Measurements from ENCODE around the gene SIGMAR1.

The SIGMAR1 gene

DNA sequence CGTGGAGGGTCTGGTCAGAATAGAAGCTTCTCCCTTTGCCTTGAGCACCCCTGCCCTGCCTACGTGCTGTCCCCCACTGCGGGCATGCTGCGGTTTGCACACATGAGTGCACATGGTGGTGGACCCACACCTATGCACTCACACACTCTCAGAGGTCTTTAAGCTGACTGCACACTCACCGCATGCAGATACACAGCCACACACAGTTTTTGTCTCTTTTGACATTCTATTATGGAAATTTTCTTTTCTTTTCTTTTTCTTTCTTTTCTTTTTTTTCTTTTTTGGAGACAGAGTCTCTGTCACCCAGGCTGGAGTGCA lies 8.1 kb downstream of the SIGMAR1 start:
- no peak for DNase-seq

GRCh38 chr9:34628656-34629490 lies 8.7 kb downstream of the SIGMAR1 start, which contains the start of gene ARID3C:
Gene ARID3C (minus strand): TSS chr9:34629066. CDS start chr9:34628014, 1,052 bp downstream.
- peak; percentile 49 for DNase-seq

- DNase-seq, result no peak
Observed at GRCh38 chr9:34627716-34628655, 9.6 kb downstream of the SIGMAR1 start.

- DNase-seq, result no peak
Observed at GRCh38 chr9:34625186-34625486, 12.5 kb downstream of the SIGMAR1 start.

DNA sequence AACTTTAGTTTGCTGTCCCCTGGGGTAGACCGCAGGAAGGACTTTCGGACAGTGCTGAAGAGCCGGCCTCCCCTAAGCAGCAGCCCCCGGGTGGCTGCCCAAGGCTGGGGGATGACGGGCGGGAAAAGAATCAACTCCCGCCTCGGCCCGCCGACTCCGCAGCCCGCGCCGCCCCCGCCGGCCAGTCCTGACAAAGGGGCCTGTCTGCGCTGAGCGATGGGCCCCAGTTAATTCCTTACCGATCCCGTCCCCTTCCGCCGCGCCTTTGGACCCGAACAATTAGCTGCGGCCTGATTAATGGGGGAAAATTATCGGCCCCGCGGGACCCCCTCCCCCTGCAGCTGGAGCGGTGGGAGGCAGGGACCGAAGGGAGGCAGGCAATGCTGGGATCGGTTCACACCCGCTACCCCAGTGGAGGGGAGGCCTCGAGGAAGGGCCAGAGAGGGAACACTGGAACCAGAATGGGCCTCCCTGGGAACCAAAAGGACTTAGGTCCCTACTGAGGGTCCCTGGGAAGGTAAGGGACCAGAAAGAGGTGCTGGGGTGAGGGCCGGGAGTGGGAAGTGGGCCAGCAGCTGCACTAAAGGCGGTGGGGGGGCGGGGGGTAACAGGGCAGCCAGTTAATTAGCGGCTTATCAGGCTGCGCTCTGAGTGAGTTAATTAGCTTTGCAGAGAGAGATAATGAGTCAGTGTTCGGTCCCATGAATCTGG lies 13.0 kb downstream of the SIGMAR1 start:
- DNase-seq, result no peak

DNA sequence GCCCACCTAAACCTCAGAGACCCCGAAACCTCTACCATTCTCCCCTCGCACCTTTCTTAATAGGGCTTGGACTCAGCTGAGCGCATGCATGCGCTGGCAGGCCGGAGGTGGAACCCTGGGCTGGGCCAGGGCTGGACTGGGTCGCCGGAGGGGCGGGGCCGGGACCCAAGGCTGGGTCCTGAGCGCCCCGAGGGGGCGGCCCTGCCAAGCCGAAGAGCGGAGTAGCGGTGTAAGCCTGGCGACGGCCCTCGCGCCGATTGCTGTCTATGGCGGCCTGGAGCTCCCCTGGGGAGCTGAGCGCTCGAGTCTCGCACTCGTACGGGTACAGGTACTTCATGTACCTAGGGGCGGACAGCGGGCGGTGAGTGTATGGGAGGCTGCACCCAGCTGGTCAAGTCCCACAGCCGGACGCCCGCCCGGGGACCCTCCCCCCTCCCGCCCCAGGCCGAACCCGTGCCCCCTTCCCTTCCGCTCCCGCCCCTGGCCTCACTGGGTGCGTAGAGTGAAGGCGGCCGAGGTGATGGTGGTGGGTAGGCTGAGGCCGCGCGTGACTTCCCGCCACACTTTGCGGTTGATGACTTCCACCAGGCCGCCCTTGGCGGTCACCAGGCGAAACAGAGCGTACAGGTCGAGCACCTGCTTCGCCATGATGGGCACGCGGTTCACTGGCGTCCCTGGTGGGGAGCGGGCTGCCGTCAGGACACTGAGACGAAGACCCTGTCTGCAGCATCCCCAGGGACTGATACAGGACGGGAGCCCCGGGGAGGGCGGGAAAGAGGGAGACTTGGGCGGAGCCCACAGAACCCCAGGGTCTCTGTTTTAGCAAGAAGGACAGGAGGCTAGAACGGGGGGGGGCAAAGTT lies 14.0 kb downstream of the SIGMAR1 start:
- no peak for DNase-seq

DNA sequence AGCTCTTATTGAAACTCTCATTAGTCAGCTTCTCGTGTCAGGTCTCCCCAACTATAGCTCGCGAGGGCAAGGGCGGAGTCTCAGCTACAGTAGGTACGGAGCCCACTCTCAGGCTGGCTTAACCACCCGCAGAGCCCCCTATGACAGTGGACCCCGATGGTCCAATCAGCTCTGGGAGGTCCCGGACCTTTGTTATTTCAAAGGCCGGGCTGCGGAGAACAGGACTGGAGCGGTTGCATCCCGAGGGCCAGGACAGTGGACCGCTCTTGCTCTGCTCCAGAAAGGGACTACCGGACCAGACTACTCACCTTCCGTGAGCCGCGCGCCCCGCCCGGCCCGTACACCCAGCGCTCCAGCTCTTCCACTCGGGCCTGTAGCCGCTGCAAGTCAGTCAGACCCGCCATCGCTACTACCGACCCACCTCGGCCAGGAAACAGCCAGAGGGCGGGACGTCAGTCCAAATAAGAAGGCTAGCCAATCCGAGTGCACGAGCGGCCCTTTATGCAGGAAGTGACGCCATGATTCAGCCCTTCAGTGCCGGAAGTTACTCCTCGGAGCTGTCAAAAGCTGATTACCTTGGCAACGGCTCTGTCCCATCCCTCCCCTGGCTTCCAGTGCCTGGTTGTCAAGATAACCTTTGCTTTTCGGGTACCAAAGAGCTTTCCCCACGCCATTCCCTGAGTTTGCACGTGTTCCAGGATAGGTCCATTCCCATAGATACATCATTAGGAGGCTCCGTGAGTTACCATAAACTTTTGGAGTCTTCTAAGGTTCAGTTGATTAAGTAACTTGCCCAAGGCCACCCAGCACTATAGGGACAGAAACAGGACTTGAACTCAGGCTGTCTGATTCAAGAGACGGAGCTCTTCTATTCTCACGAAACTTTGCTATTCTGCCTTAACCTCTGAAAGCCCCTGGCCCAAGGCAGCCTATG lies 17.3 kb downstream of the SIGMAR1 start, which contains the start of gene DCTN3:
Gene DCTN3, minus strand, starts transcription at position 435 of the 934 bp plus-strand sequence. Its CDS starts 31 bp downstream, at position 404.
- DNase-seq, result peak; percentile 93

DNA sequence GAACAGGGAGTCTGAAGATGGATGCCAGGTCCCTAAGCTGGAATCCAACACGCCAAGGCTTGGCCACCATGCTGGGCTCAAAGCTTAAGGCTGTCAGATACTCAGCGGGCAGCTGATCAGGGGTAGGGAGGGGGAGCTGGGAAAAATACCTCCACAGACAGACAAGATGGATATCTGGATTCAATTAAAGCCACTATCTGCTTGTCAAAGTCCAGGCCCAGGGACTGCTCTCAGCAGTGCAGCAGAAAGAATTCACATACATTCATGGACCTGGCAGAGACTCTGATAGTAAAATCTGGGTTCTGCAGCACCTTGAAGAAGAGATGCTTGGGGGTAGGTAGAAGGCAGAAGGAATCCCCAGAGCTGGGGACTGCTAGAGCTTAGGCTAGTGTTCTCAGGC lies 22.5 kb downstream of the SIGMAR1 start:
- DNase-seq, result no peak

- DNase-seq, result peak; percentile 80
Observed at GRCh38 chr9:34612788-34613390, 24.7 kb downstream of the SIGMAR1 start.

DNA sequence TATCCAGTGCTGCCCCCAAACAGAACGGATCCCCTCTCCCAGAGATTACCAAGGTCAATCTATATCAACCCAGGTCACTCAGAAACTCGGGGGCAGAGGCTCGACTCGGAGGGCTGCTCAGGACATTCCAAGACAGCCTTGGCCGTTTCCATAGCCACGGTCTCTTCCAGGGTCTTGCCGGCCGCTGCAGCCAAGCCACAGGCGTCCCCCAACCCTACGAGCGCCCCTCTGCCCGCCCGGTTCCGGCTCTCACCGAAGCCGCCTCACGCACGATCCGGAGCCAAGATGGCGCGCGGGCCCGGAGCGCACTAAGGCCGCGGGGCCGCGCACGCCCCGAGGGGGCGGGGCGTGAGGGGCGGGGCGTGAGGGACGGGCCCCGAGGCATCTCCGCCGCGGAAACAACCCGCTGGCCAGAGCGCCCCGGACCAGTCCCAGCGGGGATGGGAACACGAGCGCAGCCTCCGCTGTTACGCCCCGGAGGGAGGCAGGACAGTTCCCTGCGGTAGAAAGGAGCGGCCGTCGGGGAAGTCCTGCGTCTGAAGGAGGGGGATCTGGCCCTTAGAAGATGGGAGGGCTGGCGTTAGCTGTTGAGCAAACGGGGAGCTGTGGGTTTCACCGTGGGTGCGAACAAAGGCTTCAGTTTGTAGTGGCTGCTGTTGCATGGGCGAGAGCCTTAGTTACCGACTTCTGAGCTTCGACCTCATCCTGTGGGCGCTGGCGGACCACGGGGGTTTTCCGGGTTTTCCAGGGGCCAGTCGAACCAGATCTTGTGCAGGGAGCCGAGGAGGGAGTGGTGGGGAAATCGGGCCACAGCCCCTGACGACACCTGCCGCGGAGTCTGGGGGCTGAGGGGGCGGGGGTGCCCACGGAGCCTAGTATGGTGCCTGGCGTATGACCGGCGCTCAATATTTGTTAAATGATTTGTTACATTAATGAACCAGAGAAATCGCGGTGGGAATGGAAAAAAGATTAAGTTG lies 25.5 kb downstream of the SIGMAR1 start, which contains the start of gene RPP25L:
Gene RPP25L, minus strand, starts transcription at position 287 of the 977 bp plus-strand sequence. CDS start 801 bp downstream, outside the sequence.
- DNase-seq, result peak; percentile 88

DNA sequence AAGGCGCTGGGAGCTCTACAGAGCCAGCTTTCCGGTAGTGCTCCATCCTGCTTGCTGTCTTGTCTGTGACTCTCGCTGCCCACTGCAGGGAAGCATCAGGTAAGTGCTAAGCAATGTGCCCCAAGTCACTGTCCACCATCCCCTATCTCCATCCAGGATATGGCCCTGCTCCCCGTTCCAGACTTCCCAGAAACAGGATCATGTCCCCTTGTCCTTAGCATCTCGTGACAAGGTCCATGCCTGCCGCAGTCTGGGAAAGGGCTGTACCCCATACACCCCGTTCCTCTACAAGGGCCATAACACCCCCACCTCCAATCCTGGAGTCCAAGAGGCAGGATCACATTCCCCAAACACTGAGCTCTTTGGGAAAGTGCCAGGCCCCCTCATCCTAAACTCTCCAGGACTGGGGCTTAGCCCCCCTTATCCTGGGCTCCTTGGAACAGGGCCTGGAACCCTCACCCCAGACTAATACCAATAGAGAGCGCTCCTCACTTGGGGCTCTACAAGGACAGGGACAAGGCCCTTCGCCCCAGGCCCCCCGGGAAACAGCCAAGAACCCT lies 26.3 kb downstream of the SIGMAR1 start:
- no peak for DNase-seq

DNA sequence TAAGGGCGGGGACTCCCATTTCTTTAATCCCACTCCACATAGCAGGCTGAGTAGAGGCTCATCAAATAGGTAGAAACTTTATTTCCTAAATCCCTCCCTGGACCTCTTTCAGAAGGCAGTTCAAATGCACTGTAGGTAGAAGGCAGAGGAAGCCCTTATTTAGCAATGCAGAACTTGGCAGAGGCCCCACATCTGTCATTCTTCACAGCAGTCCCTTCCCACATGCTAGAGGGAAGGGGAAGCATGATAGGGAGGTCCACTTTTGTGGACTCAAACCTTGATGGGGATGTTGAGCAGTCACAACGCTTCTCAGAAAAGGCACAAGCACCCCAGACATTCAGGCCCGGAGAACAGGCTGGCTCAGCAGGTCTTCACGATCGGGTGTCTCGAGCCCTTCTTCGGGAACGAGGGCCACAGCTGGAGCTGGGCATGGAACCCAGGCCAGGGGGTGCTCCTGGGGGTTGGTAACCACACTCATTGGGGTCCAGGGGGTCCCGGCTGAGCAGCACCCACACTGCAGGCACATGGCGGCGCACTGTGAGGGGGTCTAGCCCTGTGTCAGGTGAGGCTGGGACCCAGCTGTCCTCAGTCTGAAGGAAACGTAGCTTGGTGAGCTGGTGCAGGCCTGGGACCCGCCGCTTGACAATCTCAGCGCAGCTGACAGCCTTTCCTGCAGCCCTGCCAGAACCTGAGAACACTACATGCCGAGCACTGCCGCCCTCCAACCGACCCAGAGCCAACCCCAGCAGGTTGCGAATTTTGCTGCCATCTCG lies 27.0 kb downstream of the SIGMAR1 start:
- DNase-seq, result no peak

DNA sequence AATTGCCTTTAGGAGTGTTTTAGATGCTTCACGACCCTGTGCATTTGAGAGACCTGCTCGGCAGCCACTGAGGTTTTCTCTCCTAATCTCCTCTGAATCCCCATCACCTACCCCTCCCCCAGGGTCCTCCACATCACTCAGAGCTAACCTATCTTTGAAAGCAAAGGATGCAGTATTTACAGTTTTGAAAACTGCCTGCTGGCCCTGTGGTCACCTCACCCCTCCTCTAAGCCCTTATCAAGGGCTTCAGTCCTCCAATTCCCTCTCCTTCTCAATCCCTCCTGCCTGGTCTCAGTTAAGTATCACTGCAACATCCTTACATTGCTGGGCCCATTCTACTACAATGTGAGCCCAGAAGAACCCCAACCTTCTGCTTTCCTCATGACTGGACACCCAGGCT lies 30.3 kb downstream of the SIGMAR1 start:
- no peak for DNase-seq

GRCh38 chr9:34606905-34607304 lies 30.7 kb downstream of the SIGMAR1 start:
- DNase-seq, result no peak

- no peak for DNase-seq
Observed at GRCh38 chr9:34606190-34606589, 31.4 kb downstream of the SIGMAR1 start.

- DNase-seq, result peak; percentile 87
Observed at GRCh38 chr9:34603610-34604231, 33.9 kb downstream of the SIGMAR1 start.

GRCh38 chr9:34601937-34602573 lies 35.5 kb downstream of the SIGMAR1 start:
- DNase-seq, result no peak
